Measurements from ENCODE around the gene GPR42.

DNA sequence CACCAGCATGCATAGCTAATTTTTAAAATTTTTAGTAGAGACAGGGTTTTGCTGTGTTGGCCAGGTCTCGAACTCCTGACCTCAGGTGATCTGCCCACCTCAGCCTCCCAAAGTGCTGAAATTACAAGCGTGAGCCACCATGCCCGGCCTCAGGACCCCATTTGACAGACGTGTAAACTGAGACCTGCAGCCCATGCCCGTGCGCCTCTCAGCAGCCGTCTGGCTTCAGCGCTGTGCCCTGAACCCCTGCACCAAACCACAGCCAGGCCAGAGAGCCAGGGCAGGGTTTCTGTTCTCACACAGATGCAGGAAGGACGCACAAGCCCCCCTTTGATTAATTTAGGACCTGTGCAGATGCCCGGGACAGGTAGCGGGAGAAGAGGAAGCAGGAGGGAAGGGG, 30.4 kb upstream of the GPR42 start:
- TF ChIP-seq POLR2A (IDR thresholded peaks at IDR 0.05): no peak
- TF ChIP-seq, protein P1, sequence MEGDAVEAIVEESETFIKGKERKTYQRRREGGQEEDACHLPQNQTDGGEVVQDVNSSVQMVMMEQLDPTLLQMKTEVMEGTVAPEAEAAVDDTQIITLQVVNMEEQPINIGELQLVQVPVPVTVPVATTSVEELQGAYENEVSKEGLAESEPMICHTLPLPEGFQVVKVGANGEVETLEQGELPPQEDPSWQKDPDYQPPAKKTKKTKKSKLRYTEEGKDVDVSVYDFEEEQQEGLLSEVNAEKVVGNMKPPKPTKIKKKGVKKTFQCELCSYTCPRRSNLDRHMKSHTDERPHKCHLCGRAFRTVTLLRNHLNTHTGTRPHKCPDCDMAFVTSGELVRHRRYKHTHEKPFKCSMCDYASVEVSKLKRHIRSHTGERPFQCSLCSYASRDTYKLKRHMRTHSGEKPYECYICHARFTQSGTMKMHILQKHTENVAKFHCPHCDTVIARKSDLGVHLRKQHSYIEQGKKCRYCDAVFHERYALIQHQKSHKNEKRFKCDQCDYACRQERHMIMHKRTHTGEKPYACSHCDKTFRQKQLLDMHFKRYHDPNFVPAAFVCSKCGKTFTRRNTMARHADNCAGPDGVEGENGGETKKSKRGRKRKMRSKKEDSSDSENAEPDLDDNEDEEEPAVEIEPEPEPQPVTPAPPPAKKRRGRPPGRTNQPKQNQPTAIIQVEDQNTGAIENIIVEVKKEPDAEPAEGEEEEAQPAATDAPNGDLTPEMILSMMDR (IDR thresholded peaks at IDR 0.05): no peak
